Stomach (tissue), 4 donors: Measurements from ENCODE around the gene CYB561.

Experiments used
- POLR2AphosphoS5 ChIP-seq, 3 donors: sonication (generic); formaldehyde crosslinking; IDR thresholded peaks; one replicate each; pipeline ENCODE4 v1.6.1; 2016; ENCODE audit warnings: antibody characterized with exemption in 3 of 3
- TF ChIP-seq, protein P1 (sequence below), 7 experiments: fragments of 450-650 bp in 4 of 7; fragments of 200-600 bp in 3 of 7; sonication (generic) in 3 of 7; IDR thresholded peaks; one replicate each; pipeline ENCODE4 v1.5.1; 2016 to 2019; ENCODE audit warnings: antibody characterized with exemption in 7 of 7, control low read depth in 2 of 7, mild to moderate bottlenecking in 1 of 7

- TF ChIP-seq, protein P1, sequence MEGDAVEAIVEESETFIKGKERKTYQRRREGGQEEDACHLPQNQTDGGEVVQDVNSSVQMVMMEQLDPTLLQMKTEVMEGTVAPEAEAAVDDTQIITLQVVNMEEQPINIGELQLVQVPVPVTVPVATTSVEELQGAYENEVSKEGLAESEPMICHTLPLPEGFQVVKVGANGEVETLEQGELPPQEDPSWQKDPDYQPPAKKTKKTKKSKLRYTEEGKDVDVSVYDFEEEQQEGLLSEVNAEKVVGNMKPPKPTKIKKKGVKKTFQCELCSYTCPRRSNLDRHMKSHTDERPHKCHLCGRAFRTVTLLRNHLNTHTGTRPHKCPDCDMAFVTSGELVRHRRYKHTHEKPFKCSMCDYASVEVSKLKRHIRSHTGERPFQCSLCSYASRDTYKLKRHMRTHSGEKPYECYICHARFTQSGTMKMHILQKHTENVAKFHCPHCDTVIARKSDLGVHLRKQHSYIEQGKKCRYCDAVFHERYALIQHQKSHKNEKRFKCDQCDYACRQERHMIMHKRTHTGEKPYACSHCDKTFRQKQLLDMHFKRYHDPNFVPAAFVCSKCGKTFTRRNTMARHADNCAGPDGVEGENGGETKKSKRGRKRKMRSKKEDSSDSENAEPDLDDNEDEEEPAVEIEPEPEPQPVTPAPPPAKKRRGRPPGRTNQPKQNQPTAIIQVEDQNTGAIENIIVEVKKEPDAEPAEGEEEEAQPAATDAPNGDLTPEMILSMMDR (IDR thresholded peaks at IDR 0.05) = no peak
- no peak for TF ChIP-seq POLR2AphosphoS5 (IDR thresholded peaks at IDR 0.05)
Measured at GRCh38 chr17:63445065-63445464, 1.0 kb downstream of the CYB561 start.
